IMR-90 (cell line): ENCODE results near the gene GALNT14.

Experiments
- BHLHE40 ChIP-seq: fragments of 150-350 bp; IDR thresholded peaks from 2 replicates; pipeline ENCODE4 v1.6.1; 2016; ENCODE audit warnings: mild to moderate bottlenecking, low read depth, low read length
- CEBPB ChIP-seq: IDR thresholded peaks from 2 replicates; pipeline ENCODE4 v1.6.1; 2012; ENCODE audit warnings: low read depth, low read length, improper control_type of control experiment
- CTCF ChIP-seq: conservative IDR thresholded peaks from 2 replicates; pipeline ENCODE4 v1.5.1; 2012; ENCODE audit warnings: mild to moderate bottlenecking, low read depth, low read length, improper control_type of control experiment
- FOS ChIP-seq: fragments of 150-350 bp; IDR thresholded peaks from 2 replicates; pipeline ENCODE4 v1.6.1; 2016; ENCODE audit warnings: low read depth, low read length
- MAFK ChIP-seq: IDR thresholded peaks from 2 replicates; pipeline ENCODE4 v1.6.1; 2012; ENCODE audit warnings: low read depth, low read length, improper control_type of control experiment
- MAZ ChIP-seq: IDR thresholded peaks from 2 replicates; pipeline ENCODE4 v1.6.1; 2012; ENCODE audit warnings: low read depth, mild to moderate bottlenecking, low read length, improper control_type of control experiment, moderate library complexity, borderline replicate concordance
- MXI1 ChIP-seq: IDR thresholded peaks from 2 replicates; pipeline ENCODE4 v1.6.1; 2012; ENCODE audit warnings: low read depth, mild to moderate bottlenecking, low read length, moderate library complexity, borderline replicate concordance
- NFE2L2 ChIP-seq: fragments of 150-350 bp; IDR thresholded peaks from 2 replicates; pipeline ENCODE4 v1.6.1; 2016; ENCODE audit warnings: low read depth, mild to moderate bottlenecking, low read length
- POLR2A ChIP-seq: IDR thresholded peaks from 2 replicates; pipeline ENCODE4 v1.6.1; 2012; ENCODE audit warnings: mild to moderate bottlenecking, low read depth, low read length
- RAD21 ChIP-seq: IDR thresholded peaks from 2 replicates; pipeline ENCODE4 v1.6.1; 2012; ENCODE audit warnings: low read length, improper control_type of control experiment
- RCOR1 ChIP-seq: IDR thresholded peaks from 2 replicates; pipeline ENCODE4 v1.6.1; 2012; ENCODE audit warnings: mild to moderate bottlenecking, low read length, improper control_type of control experiment; ENCODE audit not compliant: insufficient replicate concordance
- RFX5 ChIP-seq: IDR thresholded peaks from 2 replicates; pipeline ENCODE4 v1.8.0; 2012; ENCODE audit warnings: low read depth, mild to moderate bottlenecking, low read length, moderate library complexity
- SMC3 ChIP-seq: fragments of 150-350 bp; IDR thresholded peaks from 2 replicates; pipeline ENCODE4 v1.6.1; 2016; ENCODE audit warnings: low read depth, mild to moderate bottlenecking, antibody characterized with exemption, low read length, moderate library complexity
- TF ChIP-seq, protein P1 (sequence below): fragments of 150-350 bp; IDR thresholded peaks from 2 replicates; pipeline ENCODE4 v1.6.1; 2017; ENCODE audit warnings: mild to moderate bottlenecking, antibody characterized with exemption, low read length, low read depth

- no peak for TF ChIP-seq POLR2A
- TF ChIP-seq, protein P1, sequence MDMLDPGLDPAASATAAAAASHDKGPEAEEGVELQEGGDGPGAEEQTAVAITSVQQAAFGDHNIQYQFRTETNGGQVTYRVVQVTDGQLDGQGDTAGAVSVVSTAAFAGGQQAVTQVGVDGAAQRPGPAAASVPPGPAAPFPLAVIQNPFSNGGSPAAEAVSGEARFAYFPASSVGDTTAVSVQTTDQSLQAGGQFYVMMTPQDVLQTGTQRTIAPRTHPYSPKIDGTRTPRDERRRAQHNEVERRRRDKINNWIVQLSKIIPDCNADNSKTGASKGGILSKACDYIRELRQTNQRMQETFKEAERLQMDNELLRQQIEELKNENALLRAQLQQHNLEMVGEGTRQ, result no peak
- TF ChIP-seq CTCF, result no peak
- TF ChIP-seq RFX5, result no peak
- TF ChIP-seq MXI1, result no peak
- no peak for TF ChIP-seq BHLHE40
- TF ChIP-seq MAFK, result no peak
- no peak for TF ChIP-seq NFE2L2
- TF ChIP-seq RAD21, result no peak
- TF ChIP-seq MAZ, result no peak
- TF ChIP-seq SMC3, result no peak
- TF ChIP-seq FOS, result no peak
- TF ChIP-seq RCOR1, result no peak
- no peak for TF ChIP-seq CEBPB
Observed at GRCh38 chr2:31070339-31071125, 67.7 kb downstream of the GALNT14 start.
